Smooth muscle cell (in vitro differentiated cells): Measurements from ENCODE around the gene FAM168A. TPM values are rescaled to one million over a fixed set of nuclear protein-coding genes. Genes with fewer than 3 reads are reported as not detected.

Experiments
- DNase-seq: peaks from one replicate; lab custom pipeline; 2025; ENCODE audit not compliant: unreplicated experiment; lab: John Stamatoyannopoulos, UW
- H2AFZ ChIP-seq: fragments of 200-600 bp; sonication (generic); 2 replicates; pipeline ENCODE4 v1.6.0; 2016; ENCODE audit warnings: antibody characterized with exemption, low read depth, mild to moderate bottlenecking
- H3F3A ChIP-seq: fragments of 200-600 bp; sonication (generic); 2 replicates; pipeline ENCODE4 v1.6.0; 2017; ENCODE audit warnings: antibody characterized with exemption, low read depth
- H3K27ac ChIP-seq: fragments of 200-600 bp; sonication (generic); 2 replicates; pipeline ENCODE4 v1.5.1; 2016; ENCODE audit warnings: low read depth, mild to moderate bottlenecking
- H3K27me3 ChIP-seq: fragments of 200-600 bp; sonication (generic); 2 replicates; pipeline ENCODE4 v1.6.1; 2016; ENCODE audit warnings: low read depth, mild to moderate bottlenecking
- H3K36me3 ChIP-seq: fragments of 200-600 bp; sonication (generic); 2 replicates; pipeline ENCODE4 v1.5.1; 2016; ENCODE audit warnings: low read depth
- H3K4me1 ChIP-seq: fragments of 200-600 bp; sonication (generic); 2 replicates; pipeline ENCODE4 v1.5.1; 2016; ENCODE audit warnings: low read depth
- H3K4me2 ChIP-seq: fragments of 200-600 bp; sonication (generic); 2 replicates; pipeline ENCODE4 v1.6.0; 2016; ENCODE audit warnings: mild to moderate bottlenecking
- H3K4me3 ChIP-seq: fragments of 200-600 bp; sonication (generic); 2 replicates; pipeline ENCODE4 v1.5.1; 2016; ENCODE audit warnings: mild to moderate bottlenecking
- H3K79me2 ChIP-seq: fragments of 200-600 bp; sonication (generic); 2 replicates; pipeline ENCODE4 v1.6.0; 2016; ENCODE audit warnings: low read depth, mild to moderate bottlenecking
- H3K9ac ChIP-seq: fragments of 200-600 bp; sonication (generic); 2 replicates; pipeline ENCODE4 v1.6.0; 2016; ENCODE audit warnings: low read depth
- H3K9me3 ChIP-seq: fragments of 200-600 bp; sonication (generic); replicated peaks from 2 replicates; pipeline ENCODE4 v1.5.1; 2016; ENCODE audit warnings: low read depth
- H4K20me1 ChIP-seq: fragments of 200-600 bp; sonication (generic); 2 replicates; pipeline ENCODE4 v1.6.0; 2016; ENCODE audit warnings: low read depth
- CTCF ChIP-seq: fragments of 200-600 bp; sonication (generic); IDR thresholded peaks from 2 replicates; pipeline ENCODE4 v1.5.1; 2017; ENCODE audit warnings: borderline replicate concordance, mild to moderate bottlenecking, antibody characterized with exemption; ENCODE audit not compliant: insufficient read depth, poor library complexity, severe bottlenecking
- WGBS: methylation state at CpG from one replicate; pipeline ENCODE4 v1.1.7; 2016; ENCODE audit warnings: low lambda C conversion rate; 5-methylcytosine and 5-hydroxymethylcytosine counted together
- polyA plus RNA-seq: library from polyadenylated mRNA; unstranded; fragments of >200 nt; fragmentation: Nextera tagmentation; extraction: Ambion mirVana; gene quantifications from 2 replicates; pipeline ENCODE4 v1.2.1, GENCODE V29; 2016
- total RNA-seq: library from RNA; depleted of rRNA; stranded (reverse); fragments of >200 nt; gene quantifications from 2 replicates; pipeline ENCODE4 v1.2.3, GENCODE V29; 2014

FAM168A gene
- total and polyA plus RNA-seq, 2 experiments from 2014 or later = 10.8 to 32.5 TPM

GRCh38 chr11:73636249-73636648 is 38.3 kb upstream of the FAM168A start:
- no peaks in the 10 kb centered on the region for H3K9me3 ChIP-seq
- H3K27ac ChIP-seq = no peak overlapping the region
- no peaks in the 10 kb centered on the region for H3K36me3 ChIP-seq
- no peaks in the 10 kb centered on the region for H3K4me1 ChIP-seq
- H3F3A ChIP-seq = no peaks in the 10 kb centered on the region
- no peak for TF ChIP-seq CTCF
- H3K4me2 ChIP-seq = no peak overlapping the region
- no peak overlapping the region for H3K9ac ChIP-seq
- H3K27me3 ChIP-seq = no peaks in the 10 kb centered on the region
- H2AFZ ChIP-seq = no peak overlapping the region
- H4K20me1 ChIP-seq = no peaks in the 10 kb centered on the region
- 97% methylated on average over 5 of the region's 5 CpGs for WGBS
- DNase-seq = no peak
- H3K4me3 ChIP-seq = no peak overlapping the region
- H3K79me2 ChIP-seq = no peaks in the 10 kb centered on the region

GRCh38 chr11:73635721-73636120 is 37.8 kb upstream of the FAM168A start:
- Histone ChIP-seq H3K27me3 (no peaks in the 10 kb centered on the region), H3K36me3 (no peaks in the 10 kb centered on the region), H3K79me2 (no peaks in the 10 kb centered on the region), H3K27ac (no peak overlapping the region), H3K9ac (no peak overlapping the region), H2AFZ (no peak overlapping the region), H4K20me1 (no peaks in the 10 kb centered on the region), H3K4me1 (no peaks in the 10 kb centered on the region), H3K9me3 (no peaks in the 10 kb centered on the region), H3K4me2 (no peak overlapping the region), H3F3A (no peaks in the 10 kb centered on the region), H3K4me3 (no peak overlapping the region)
- DNase-seq = no peak
- WGBS = 96% methylated on average over 5 of the region's 5 CpGs
- no peak for TF ChIP-seq CTCF

GRCh38 chr11:73633999-73634398 is 36.1 kb upstream of the FAM168A start:
- H4K20me1 ChIP-seq = no peaks in the 10 kb centered on the region
- no peak overlapping the region for H3K4me2 ChIP-seq
- 100% methylated on average over 2 of the region's 2 CpGs for WGBS
- H3K27me3 ChIP-seq = no peaks in the 10 kb centered on the region
- H3K4me1 ChIP-seq = no peaks in the 10 kb centered on the region
- no peaks in the 10 kb centered on the region for H3K9me3 ChIP-seq
- H3K27ac ChIP-seq = no peak overlapping the region
- TF ChIP-seq CTCF = no peak
- no peak overlapping the region for H2AFZ ChIP-seq
- H3K9ac ChIP-seq = no peak overlapping the region
- no peaks in the 10 kb centered on the region for H3K79me2 ChIP-seq
- no peaks in the 10 kb centered on the region for H3F3A ChIP-seq
- H3K36me3 ChIP-seq = no peaks in the 10 kb centered on the region
- H3K4me3 ChIP-seq = no peak overlapping the region
- DNase-seq = no peak

- Histone ChIP-seq H3K27me3 (no peaks in the 10 kb centered on the region), H3K4me3 (no peak overlapping the region), H3K36me3 (no peaks in the 10 kb centered on the region), H3K27ac (no peak overlapping the region), H4K20me1 (no peaks in the 10 kb centered on the region), H3K9ac (no peak overlapping the region), H2AFZ (no peak overlapping the region), H3F3A (no peaks in the 10 kb centered on the region), H3K4me1 (no peaks in the 10 kb centered on the region), H3K9me3 (no peaks in the 10 kb centered on the region), H3K4me2 (no peak overlapping the region), H3K79me2 (no peaks in the 10 kb centered on the region)
- WGBS = 81% methylated on average over 4 of the region's 4 CpGs
- no peak for TF ChIP-seq CTCF
- DNase-seq = no peak
Measured at GRCh38 chr11:73632996-73633395, 35.1 kb upstream of the FAM168A start.
